GM10266 (cell line): Measurements from ENCODE around the gene TDP2.

Experiments used
- DNase-seq: peaks from one replicate; pipeline ENCODE4 v3.0.0; 2012; ENCODE audit errors: extremely low spot score
- CTCF ChIP-seq: IDR thresholded peaks from 2 replicates; pipeline ENCODE4 v1.5.1; 2012; ENCODE audit warnings: mild to moderate bottlenecking, low read depth; ENCODE audit not compliant: control insufficient read depth, insufficient read depth; ENCODE audit errors: missing control alignments

The TDP2 gene

DNA sequence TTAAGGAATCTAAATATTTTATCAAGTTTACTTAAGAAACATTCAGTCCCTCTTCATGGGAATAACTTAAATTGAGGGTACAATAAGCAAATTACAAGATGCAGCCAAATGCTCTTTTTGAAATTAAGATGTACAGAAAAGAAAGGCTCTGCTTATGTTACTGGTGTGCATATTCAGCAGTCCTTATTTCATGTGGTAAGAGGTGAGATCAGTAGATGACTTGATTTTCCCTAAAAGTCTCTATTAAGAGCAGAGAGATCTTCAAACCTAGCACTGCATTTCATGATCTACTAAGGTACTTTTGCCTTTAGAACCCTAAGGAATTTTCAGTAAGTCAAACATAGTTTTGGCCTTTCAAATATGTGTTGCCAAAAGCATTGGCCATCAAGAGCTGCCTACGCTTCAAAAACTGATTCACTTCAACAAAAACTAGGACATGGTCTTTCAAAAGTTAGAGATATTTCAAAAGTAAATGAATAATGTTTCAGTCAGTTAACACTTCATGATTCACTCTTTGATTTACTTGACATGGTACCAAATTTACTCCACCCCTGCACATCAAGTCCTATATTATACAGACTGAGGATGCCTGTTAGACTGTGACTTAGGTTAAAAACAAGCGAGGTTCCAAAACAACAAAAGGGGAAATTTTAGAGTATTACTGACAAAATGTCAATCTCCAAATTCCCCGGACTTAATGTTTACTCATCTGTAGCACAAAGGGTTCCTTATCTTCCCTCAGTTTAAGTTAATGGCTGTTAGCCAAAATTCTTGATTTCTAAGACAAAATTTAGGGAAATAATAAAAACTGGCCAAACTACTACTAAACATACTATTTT, 33.0 kb upstream of the TDP2 start:
- TF ChIP-seq CTCF, result no peak
- no peak for DNase-seq

GRCh38 chr6:24696097-24696496, 29.4 kb upstream of the TDP2 start:
- no peak for TF ChIP-seq CTCF
- DNase-seq, result no peak

DNA sequence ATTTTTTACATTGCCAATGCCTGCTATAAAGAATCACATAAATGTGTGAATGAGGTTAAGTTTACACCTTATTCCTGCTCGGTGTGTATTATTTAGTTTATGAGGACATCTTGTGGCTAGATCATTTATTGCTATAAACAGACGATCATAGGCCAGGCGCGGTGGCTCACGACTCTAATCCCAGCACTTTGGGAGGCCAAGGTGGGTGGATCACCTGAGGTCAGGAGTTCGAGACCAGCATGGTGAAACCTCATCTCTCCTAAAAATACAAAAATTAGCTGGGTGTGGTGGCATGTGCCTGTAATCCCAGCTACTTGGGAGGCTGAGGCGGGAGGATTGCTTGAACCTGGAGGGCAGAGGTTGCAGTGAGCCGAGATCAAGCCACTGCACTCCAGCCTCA, 28.9 kb upstream of the TDP2 start:
- peak; percentile 22 for DNase-seq
- TF ChIP-seq CTCF, result peak; percentile 41

DNA sequence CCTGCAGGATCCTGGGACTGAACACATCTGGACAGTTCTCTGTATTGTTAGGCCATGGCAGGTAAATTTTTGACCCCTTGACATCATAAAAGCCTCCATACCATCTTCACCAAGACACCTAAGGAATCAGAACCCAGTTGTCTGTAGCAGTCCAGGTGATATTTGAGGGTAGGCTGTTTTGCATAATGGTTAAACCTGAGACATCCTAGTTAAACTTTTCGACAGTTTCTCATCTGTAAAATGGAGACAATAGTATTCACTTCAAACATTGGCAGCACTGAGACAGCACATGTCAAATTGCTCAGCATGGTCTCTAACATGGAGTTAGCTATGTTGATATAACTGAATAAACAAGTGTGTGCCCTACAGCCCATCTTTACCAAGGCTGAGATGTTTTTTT, 27.5 kb upstream of the TDP2 start:
- no peak for DNase-seq
- TF ChIP-seq CTCF, result no peak

DNA sequence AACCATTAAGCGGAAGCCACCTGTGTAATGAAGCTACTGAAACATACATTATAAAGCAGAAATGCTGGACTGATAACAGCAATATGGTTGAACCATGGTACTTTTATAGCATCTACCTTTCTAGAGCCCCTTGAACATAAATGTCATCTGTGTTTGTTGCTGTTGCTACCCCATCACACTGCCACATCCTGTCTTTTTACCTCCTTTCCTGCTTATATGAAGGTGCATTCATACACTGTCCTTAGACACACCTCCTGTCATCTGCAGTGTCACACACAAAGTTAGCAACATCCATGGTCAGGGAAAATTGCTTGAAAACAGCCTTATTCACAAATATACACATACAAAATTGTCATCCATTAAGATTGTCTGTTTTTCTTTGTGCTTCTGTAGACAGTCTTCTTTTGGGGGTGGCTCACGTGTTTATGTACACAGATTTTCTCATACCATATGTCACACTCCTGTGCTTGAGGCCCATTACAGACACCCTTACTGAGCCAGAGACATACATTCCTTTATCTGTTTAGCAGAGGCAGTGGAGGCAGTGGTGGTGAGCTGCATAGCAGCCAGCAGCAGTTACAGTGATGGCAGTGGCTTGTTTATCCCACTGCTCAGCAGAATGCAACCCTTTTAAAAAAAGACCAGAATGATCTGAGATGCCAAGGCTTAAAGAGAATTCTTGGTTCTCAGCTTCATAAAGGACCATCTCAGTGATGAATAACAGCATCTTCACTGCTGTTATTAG, 26.3 kb upstream of the TDP2 start:
- DNase-seq, result no peak
- no peak for TF ChIP-seq CTCF

GRCh38 chr6:24692415-24692814, 25.7 kb upstream of the TDP2 start:
- no peak for DNase-seq
- TF ChIP-seq CTCF, result no peak

DNA sequence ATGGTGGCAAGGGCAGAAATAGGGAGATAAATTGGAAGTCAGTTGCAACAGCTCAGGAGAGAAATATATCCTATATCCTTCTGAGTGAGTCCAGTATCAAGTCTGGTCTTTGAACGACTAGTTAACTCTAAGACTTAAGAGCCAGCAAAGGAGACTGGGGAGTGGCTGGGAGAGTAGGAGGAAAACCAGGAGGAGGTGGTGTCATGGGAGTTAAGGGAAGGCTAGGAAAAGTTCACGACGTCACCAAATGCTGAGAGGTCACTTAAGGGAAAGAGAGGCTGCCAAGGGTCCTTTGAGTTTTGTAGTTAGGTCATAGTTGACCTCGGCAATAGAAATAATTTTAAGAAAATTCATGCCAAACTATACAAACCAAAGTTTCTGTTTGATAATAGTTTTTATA, 25.3 kb upstream of the TDP2 start:
- TF ChIP-seq CTCF, result no peak
- DNase-seq, result no peak
